H1 (cell line): ENCODE results near the gene CDK5. TPM values are rescaled to one million over a fixed set of nuclear protein-coding genes. Genes with fewer than 3 reads are reported as not detected.
"Not testable (repeated sequence)": the region's sequence is repeated elsewhere in the genome, so short reads cannot be mapped to it uniquely, and the experiment has no call there.

Source experiments
- CTCF ChIA-PET: fragments of 300-600 bp; sonication (Branson Sonifier 250); formaldehyde crosslinking; loops from one replicate; lab custom pipeline; 2021; ENCODE audit not compliant: partially characterized antibody; lab: Charles Lee
- POLR2A ChIA-PET: fragments of 300-600 bp; sonication (Branson Sonifier 250); formaldehyde crosslinking; loops from one replicate; lab custom pipeline; 2021; ENCODE audit warnings: inconsistent platforms; ENCODE audit not compliant: partially characterized antibody; lab: Charles Lee
- DNase-seq, 2 experiments: peaks; one replicate each; pipeline versions ENCODE4 v3.0.0 to v3.0.0-alpha.2; 2010 to 2022; ENCODE audit warnings: low spot score in 2 of 2, low read depth in 1 of 2, mixed read lengths in 1 of 2
- FAIRE-seq: peaks from 2 replicates; lab custom pipeline; 2011; peaks lifted over from hg19 to GRCh38; lab: Jason Lieb, UNC
- H2AFZ ChIP-seq: 2 replicates; pipeline ENCODE4 v1.8.1; 2012; ENCODE audit warnings: low read length, inconsistent platforms
- H2AK5ac ChIP-seq: 2 replicates; pipeline ENCODE4 v1.6.1; 2013; ENCODE audit warnings: low read depth, low read length
- H2BK120ac ChIP-seq: replicated peaks from 2 replicates; pipeline ENCODE3; 2013; ENCODE audit warnings: low read depth, low read length, inconsistent platforms
- H2BK12ac ChIP-seq: 2 replicates; pipeline ENCODE4 v1.6.1; 2013; ENCODE audit warnings: low read depth, low read length
- H2BK15ac ChIP-seq: 2 replicates; pipeline ENCODE4 v1.6.1; 2013; ENCODE audit warnings: low read length
- H2BK20ac ChIP-seq: 2 replicates; pipeline ENCODE4 v1.6.1; 2013; ENCODE audit warnings: low read length
- H2BK5ac ChIP-seq: 2 replicates; pipeline ENCODE4 v1.6.1; 2013; ENCODE audit warnings: low read depth, low read length
- H3K14ac ChIP-seq: 2 replicates; pipeline ENCODE4 v1.6.1; 2013; ENCODE audit warnings: inconsistent platforms; ENCODE audit not compliant: insufficient read length
- H3K18ac ChIP-seq: 2 replicates; pipeline ENCODE4 v1.6.1; 2013; ENCODE audit warnings: low read length; ENCODE audit errors: extremely low read depth
- H3K23ac ChIP-seq: 2 replicates; pipeline ENCODE4 v1.6.1; 2013; ENCODE audit warnings: inconsistent platforms; ENCODE audit not compliant: insufficient read length
- H3K23me2 ChIP-seq: 2 replicates; pipeline ENCODE4 v1.6.1; 2013; ENCODE audit warnings: low read depth, low read length
- H3K27ac ChIP-seq: 2 replicates; pipeline ENCODE4 v1.6.1; 2011; ENCODE audit warnings: low read depth, low read length, inconsistent platforms
- H3K27me3 ChIP-seq, 4 experiments: replicated peaks in 1 of 4; 1 replicate in 1 of 4; 2 replicates in 3 of 4; pipeline versions ENCODE4 v1.6.1 to v1.8.1; 2011 to 2013; ENCODE audit warnings: low read length in 3 of 4, mild to moderate bottlenecking in 3 of 4, inconsistent platforms in 2 of 4, mixed read lengths in 2 of 4, moderate library complexity in 1 of 4; ENCODE audit not compliant: control insufficient read depth in 3 of 4, insufficient read depth in 3 of 4; ENCODE audit errors: extremely low read depth in 1 of 4
- H3K36me3 ChIP-seq, 4 experiments: 2 replicates each; pipeline versions ENCODE4 v1.6.1 to v1.8.1; 2011 to 2013; ENCODE audit warnings: mild to moderate bottlenecking in 4 of 4, low read length in 3 of 4, moderate library complexity in 2 of 4, control low read depth in 1 of 4, inconsistent platforms in 1 of 4; ENCODE audit not compliant: insufficient read depth in 4 of 4, control insufficient read depth in 2 of 4
- H3K4ac ChIP-seq: replicated peaks from 2 replicates; pipeline ENCODE3; 2013; ENCODE audit warnings: low read length, low read depth, mixed read lengths, inconsistent platforms; ENCODE audit not compliant: insufficient read length
- H3K4me1 ChIP-seq, 4 experiments: replicated peaks in 1 of 4; 1 replicate in 1 of 4; 2 replicates in 3 of 4; pipeline versions ENCODE4 v1.6.1 to v1.8.1; 2011 to 2013; ENCODE audit warnings: low read length in 3 of 4, inconsistent platforms in 2 of 4, mixed read lengths in 1 of 4; ENCODE audit not compliant: insufficient read depth in 4 of 4, control insufficient read depth in 3 of 4
- H3K4me2 ChIP-seq, 2 experiments: 2 replicates each; pipeline versions ENCODE4 v1.6.1 to v1.8.1; 2011 to 2013; ENCODE audit warnings: low read depth in 2 of 2, low read length in 2 of 2, control low read depth in 1 of 2, inconsistent platforms in 1 of 2, mild to moderate bottlenecking in 1 of 2; ENCODE audit not compliant: insufficient read depth in 1 of 2
- H3K4me3 ChIP-seq, 4 experiments: fragments of 200-600, 300-600 bp in 1 of 4; sonication (generic), shearing (Covaris generic), sonication (Bioruptor Twin) in 1 of 4; 2 replicates each; pipeline versions ENCODE4 v1.5.1 to v1.8.1; 2011 to 2016; ENCODE audit warnings: low read length in 4 of 4, low read depth in 3 of 4, control low read depth in 2 of 4, inconsistent platforms in 2 of 4, mild to moderate bottlenecking in 2 of 4, mixed read lengths in 1 of 4, moderate library complexity in 1 of 4; ENCODE audit not compliant: insufficient read depth in 2 of 4; ENCODE audit errors: extremely low read depth in 1 of 4
- H3K56ac ChIP-seq: replicated peaks from 2 replicates; pipeline ENCODE3; 2013; ENCODE audit warnings: low read depth, mild to moderate bottlenecking, mixed read lengths, low read length, inconsistent platforms; ENCODE audit not compliant: insufficient read length
- H3K79me1 ChIP-seq: 2 replicates; pipeline ENCODE4 v1.6.1; 2013; ENCODE audit warnings: low read depth, low read length, control low read depth
- H3K79me2 ChIP-seq, 2 experiments: 2 replicates each; pipeline versions ENCODE4 v1.6.1 to v1.8.1; 2012 to 2013; ENCODE audit warnings: low read length in 2 of 2, mild to moderate bottlenecking in 2 of 2, inconsistent platforms in 1 of 2; ENCODE audit not compliant: insufficient read depth in 2 of 2, control insufficient read depth in 1 of 2
- H3K9ac ChIP-seq, 4 experiments: replicated peaks in 1 of 4; 1 replicate in 1 of 4; 2 replicates in 3 of 4; pipeline versions ENCODE4 v1.6.1 to v1.8.1; 2011 to 2013; ENCODE audit warnings: low read depth in 3 of 4, low read length in 3 of 4, control low read depth in 2 of 4, mild to moderate bottlenecking in 2 of 4, moderate library complexity in 2 of 4, inconsistent platforms in 1 of 4; ENCODE audit errors: extremely low read depth in 1 of 4
- H3K9me3 ChIP-seq, 2 experiments: 2 replicates each; pipeline versions ENCODE4 v1.6.1 to v1.8.1; 2012 to 2013; ENCODE audit warnings: mild to moderate bottlenecking in 2 of 2, moderate library complexity in 2 of 2, control low read depth in 1 of 2, inconsistent platforms in 1 of 2, low read depth in 1 of 2, low read length in 1 of 2, mixed read lengths in 1 of 2; ENCODE audit not compliant: insufficient read depth in 2 of 2
- H4K20me1 ChIP-seq, 2 experiments: replicated peaks in 1 of 2; 2 replicates each; pipeline versions ENCODE3 to v1.8.1; 2011 to 2013; ENCODE audit warnings: inconsistent platforms in 2 of 2, low read length in 2 of 2, mild to moderate bottlenecking in 1 of 2; ENCODE audit not compliant: insufficient read depth in 2 of 2, control insufficient read depth in 1 of 2
- H4K5ac ChIP-seq: 2 replicates; pipeline ENCODE4 v1.6.1; 2013; ENCODE audit warnings: low read length, low read depth, mixed read lengths, inconsistent platforms; ENCODE audit not compliant: insufficient read length
- H4K8ac ChIP-seq: 2 replicates; pipeline ENCODE4 v1.8.0; 2013; ENCODE audit warnings: mild to moderate bottlenecking, moderate library complexity, low read length, inconsistent platforms; ENCODE audit not compliant: insufficient read depth; ENCODE audit errors: extremely low read depth
- H4K91ac ChIP-seq: replicated peaks from 2 replicates; pipeline ENCODE3; 2013; ENCODE audit warnings: low read length, mixed read lengths, inconsistent platforms; ENCODE audit not compliant: insufficient read length
- WGBS, 2 experiments: shearing (Covaris generic) in 1 of 2; methylation state at CpG; one replicate each; pipeline versions ENCODE4 v1.1.6 to v1.1.7; 2013 to 2015; ENCODE audit warnings: low lambda C conversion rate in 2 of 2, mixed read lengths in 2 of 2, inconsistent platforms in 1 of 2, low coverage in 1 of 2, missing lambda C conversion rate in 1 of 2; ENCODE audit not compliant: insufficient replicate concordance in 2 of 2, insufficient coverage in 1 of 2, insufficient read length in 1 of 2; ENCODE audit errors: extremely low coverage in 1 of 2, missing lambda C conversion rate in 1 of 2; 5-methylcytosine and 5-hydroxymethylcytosine counted together
- polyA plus RNA-seq, 7 experiments: library from polyadenylated mRNA; depleted of rRNA in 3 of 7; stranded (reverse) in 5 of 7; unstranded in 2 of 7; fragments of >200 nt in 5 of 7; fragments of 200-250 nt in 2 of 7; gene quantifications; 1 replicate in 5 of 7; 2 replicates in 1 of 7; 4 replicates in 1 of 7; pipeline versions ENCODE4 v1.2.1 to v1.2.3, GENCODE V29; 2011 to 2013; ENCODE audit warnings: missing spikeins in 2 of 7, mixed read lengths in 2 of 7
- total RNA-seq: library from RNA; stranded (reverse); fragmentation: NEBNext Ultra II Directional; extraction: Animal tissue kit (Norgen Biotek cat#: 25700); gene quantifications from 2 replicates; pipeline ENCODE4 v1.2.1, GENCODE V29; 2021

The CDK5 gene
- total and polyA plus RNA-seq, 2 of the 8 experiments (the other 6 are each of a cell fraction or from before 2014, with no cell fraction given): 22.8 to 37.2 TPM

DNA sequence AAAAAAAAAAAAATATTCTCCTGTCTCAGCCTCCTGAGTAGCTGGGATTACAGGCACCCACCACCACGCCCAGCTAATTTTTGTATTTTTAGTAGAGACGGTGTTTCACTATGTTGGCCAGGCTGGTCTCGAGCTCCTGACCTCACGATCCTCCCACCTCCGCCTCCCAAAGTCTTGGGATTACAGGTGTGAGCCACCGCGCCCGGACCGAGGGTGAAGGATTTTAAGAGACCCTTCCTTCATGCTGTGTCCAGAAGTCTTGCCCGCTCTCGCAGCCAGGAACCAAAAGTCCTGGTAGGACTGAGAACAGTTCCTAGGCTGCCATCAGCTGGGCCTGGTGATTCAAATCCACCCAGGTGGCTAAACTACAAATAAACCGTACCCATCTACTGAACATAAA is 46.1 kb downstream of the CDK5 start:
- not testable (repeated sequence) for H2AK5ac ChIP-seq, H4K8ac ChIP-seq, H4K5ac ChIP-seq, H2BK5ac ChIP-seq, H3K27me3 ChIP-seq, H3K23me2 ChIP-seq, H3K9ac ChIP-seq, H3K79me1 ChIP-seq, FAIRE-seq, H4K20me1 ChIP-seq, H3K23ac ChIP-seq, H3K27ac ChIP-seq, H4K91ac ChIP-seq, H2BK15ac ChIP-seq, H3K4ac ChIP-seq, H3K56ac ChIP-seq, H3K36me3 ChIP-seq, H2BK20ac ChIP-seq, H3K9me3 ChIP-seq, H2AFZ ChIP-seq, H3K18ac ChIP-seq, H2BK120ac ChIP-seq, H3K4me3 ChIP-seq, H3K14ac ChIP-seq, DNase-seq, H2BK12ac ChIP-seq, H3K79me2 ChIP-seq, H3K4me2 ChIP-seq
- WGBS, 2 experiments: 82% methylated on average over 12 of the region's 12 CpGs; no CpG with 5 or more reads in 1 of the 2 experiments
- CTCF ChIA-PET: interaction anchor here (0.8 to 11.5 kb wide), 26 partner anchors 10 to 622 kb away, joined by 3 to 142 read pairs (median 7); partner anchors contain the start of genes ABCB8, ATG9B, CDK5 and NOS3
- H3K4me1 ChIP-seq: peaks cover 0 to 31% (median 24%) of the 10 kb centered on the region in 4 experiments; a peak in 6 of 7 replicates
- POLR2A ChIA-PET: interaction anchor here (0.6 to 2.5 kb wide), 4 partner anchors 10 to 46 kb away, joined by 3 to 9 read pairs (median 6); no protein-coding TSS in a partner anchor
